Thoracic aorta (tissue), 2 donors: ENCODE data around the gene OBSCN. TPM values are rescaled to one million over a fixed set of nuclear protein-coding genes. Genes with fewer than 3 reads are reported as not detected.

Experiments
- ATAC-seq: fragments of 150-250 bp; one replicate; pipeline ENCODE4 v1.8.0; 2017; ENCODE audit warnings: low read depth; ENCODE audit not compliant: insufficient number of reproducible peaks, low FRiP score
- DNase-seq: peaks from one replicate; pipeline ENCODE4 v3.0.0-alpha.2; 2020; ENCODE audit warnings: low spot score
- H3K27ac ChIP-seq, 2 donors: fragments of 200-600 bp; sonication (generic); 1 replicate in 1 of 2; 2 replicates in 1 of 2; pipeline ENCODE4 v1.5.1; 2016; ENCODE audit warnings: mild to moderate bottlenecking in 2 of 2, moderate library complexity in 2 of 2
- H3K27me3 ChIP-seq: fragments of 200-600 bp; sonication (generic); replicated peaks from 2 replicates; pipeline ENCODE4 v1.6.0; 2016; ENCODE audit warnings: mild to moderate bottlenecking; ENCODE audit not compliant: insufficient read depth
- H3K36me3 ChIP-seq: fragments of 200-600 bp; sonication (generic); one replicate; pipeline ENCODE4 v1.5.1; 2016
- H3K4me1 ChIP-seq, 2 donors: fragments of 200-600 bp; sonication (generic); 1 replicate in 1 of 2; 2 replicates in 1 of 2; pipeline versions ENCODE4 v1.5.1 to v1.6.0; 2016; ENCODE audit warnings: low read depth in 2 of 2, mild to moderate bottlenecking in 1 of 2; ENCODE audit not compliant: control insufficient read depth in 1 of 2
- H3K4me3 ChIP-seq: fragments of 200-600 bp; sonication (generic); 2 replicates; pipeline ENCODE4 v1.5.1; 2016; ENCODE audit warnings: mild to moderate bottlenecking
- H3K9me3 ChIP-seq: fragments of 200-600 bp; sonication (generic); 2 replicates; pipeline ENCODE4 v1.5.1; 2016
- total RNA-seq, 2 donors: library from RNA; depleted of rRNA; stranded (reverse); fragments of >200 nt; gene quantifications; one replicate each; pipeline versions ENCODE4 v1.1.0 to v1.2.3, GENCODE V29; 2016
- TF ChIP-seq, protein P1 (sequence below): fragments of 200-600 bp; sonication (generic); IDR thresholded peaks from one replicate; pipeline ENCODE4 v1.5.1; 2019; ENCODE audit warnings: antibody characterized with exemption

Gene OBSCN
- total RNA-seq, 2 donors from 2014 or later: 22.3 to 40.2 TPM

DNA sequence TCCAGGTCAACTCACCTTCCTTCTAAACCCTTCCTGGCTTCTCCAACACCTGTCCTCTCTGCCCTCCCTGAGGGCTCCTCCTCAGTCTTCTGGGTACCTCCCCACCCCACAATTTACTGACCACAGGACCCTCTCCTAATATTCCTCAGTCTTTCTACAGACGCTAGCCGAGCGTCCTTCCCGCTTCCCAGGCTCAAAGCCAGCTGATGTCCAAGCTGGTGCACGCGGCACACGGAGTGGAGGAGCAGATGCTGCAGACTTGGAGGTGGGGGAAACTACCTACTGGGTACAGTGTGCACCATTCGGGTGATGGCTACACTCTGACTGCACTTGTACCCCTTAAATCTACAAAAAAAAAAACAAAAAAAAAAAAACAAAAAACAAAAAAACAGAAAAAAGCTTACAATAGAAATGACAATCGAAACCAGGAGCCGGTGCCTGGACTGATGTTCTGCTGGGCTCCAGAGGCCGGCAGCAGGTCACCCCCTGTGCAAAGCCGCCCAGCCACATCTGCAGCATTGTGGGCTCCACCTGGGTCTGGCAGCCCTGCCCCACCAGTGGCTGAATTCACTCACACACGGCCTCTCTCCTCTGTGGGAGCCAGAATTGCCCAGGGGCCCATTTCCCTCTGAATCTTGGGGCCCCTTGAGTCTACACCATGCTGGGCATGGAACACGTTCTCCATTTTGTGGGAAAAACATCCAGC, 191.8 kb downstream of the OBSCN start:
- H3K27ac ChIP-seq: no peak overlapping the region
- no peaks in the 10 kb centered on the region for H3K27me3 ChIP-seq
- peaks cover 2 to 17% of the 10 kb centered on the region in 2 donors for H3K4me1 ChIP-seq
- no peaks in the 10 kb centered on the region for H3K9me3 ChIP-seq
- no peak overlapping the region for H3K4me3 ChIP-seq
- TF ChIP-seq, protein P1, sequence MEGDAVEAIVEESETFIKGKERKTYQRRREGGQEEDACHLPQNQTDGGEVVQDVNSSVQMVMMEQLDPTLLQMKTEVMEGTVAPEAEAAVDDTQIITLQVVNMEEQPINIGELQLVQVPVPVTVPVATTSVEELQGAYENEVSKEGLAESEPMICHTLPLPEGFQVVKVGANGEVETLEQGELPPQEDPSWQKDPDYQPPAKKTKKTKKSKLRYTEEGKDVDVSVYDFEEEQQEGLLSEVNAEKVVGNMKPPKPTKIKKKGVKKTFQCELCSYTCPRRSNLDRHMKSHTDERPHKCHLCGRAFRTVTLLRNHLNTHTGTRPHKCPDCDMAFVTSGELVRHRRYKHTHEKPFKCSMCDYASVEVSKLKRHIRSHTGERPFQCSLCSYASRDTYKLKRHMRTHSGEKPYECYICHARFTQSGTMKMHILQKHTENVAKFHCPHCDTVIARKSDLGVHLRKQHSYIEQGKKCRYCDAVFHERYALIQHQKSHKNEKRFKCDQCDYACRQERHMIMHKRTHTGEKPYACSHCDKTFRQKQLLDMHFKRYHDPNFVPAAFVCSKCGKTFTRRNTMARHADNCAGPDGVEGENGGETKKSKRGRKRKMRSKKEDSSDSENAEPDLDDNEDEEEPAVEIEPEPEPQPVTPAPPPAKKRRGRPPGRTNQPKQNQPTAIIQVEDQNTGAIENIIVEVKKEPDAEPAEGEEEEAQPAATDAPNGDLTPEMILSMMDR: no peak
- H3K36me3 ChIP-seq: peaks cover 36% of the 10 kb centered on the region
- ATAC-seq: no peak
- DNase-seq: no peak

DNA sequence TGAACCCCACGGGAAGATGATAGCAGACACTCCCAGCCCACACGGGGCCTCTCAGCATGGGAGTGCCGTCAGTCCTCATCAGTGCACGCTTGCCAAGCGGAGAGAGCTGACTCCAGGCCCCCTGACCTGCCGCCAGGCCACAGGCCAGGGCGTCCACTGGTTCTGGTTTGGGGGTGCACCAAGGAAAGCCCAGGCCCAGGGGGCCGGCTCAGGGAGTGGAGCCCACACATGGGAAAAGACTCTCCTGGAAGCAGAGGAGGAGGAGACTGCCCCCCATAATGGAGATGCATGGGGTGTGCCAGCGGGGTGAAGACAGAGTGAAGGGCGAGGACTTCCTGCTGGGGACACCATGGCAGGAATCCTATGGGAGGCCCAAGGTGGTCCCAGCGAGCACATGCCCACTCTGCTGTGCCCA, 192.4 kb downstream of the OBSCN start:
- H3K36me3 ChIP-seq: peaks cover 30% of the 10 kb centered on the region

GRCh38 chr1:228400692-228401454, 193.0 kb downstream of the OBSCN start:
- no peak for DNase-seq
- no peaks in the 10 kb centered on the region for H3K9me3 ChIP-seq
- no peak overlapping the region for H3K27ac ChIP-seq
- no peak for ATAC-seq
- no peaks in the 10 kb centered on the region for H3K27me3 ChIP-seq
- H3K36me3 ChIP-seq: peaks cover 24% of the 10 kb centered on the region
- TF ChIP-seq, protein P1: no peak
- H3K4me3 ChIP-seq: no peak overlapping the region
- peaks cover 14 to 29% of the 10 kb centered on the region in 2 donors for H3K4me1 ChIP-seq

More for the DNA sequence above, 192.4 kb downstream of the OBSCN start:
- Histone ChIP-seq H3K27ac (no peak overlapping the region), H3K9me3 (no peaks in the 10 kb centered on the region), H3K4me1 (peaks cover 8 to 23% of the 10 kb centered on the region in 2 donors), H3K27me3 (no peaks in the 10 kb centered on the region), H3K4me3 (no peak overlapping the region)
- ATAC-seq: no peak
- TF ChIP-seq, protein P1: no peak
- no peak for DNase-seq

DNA sequence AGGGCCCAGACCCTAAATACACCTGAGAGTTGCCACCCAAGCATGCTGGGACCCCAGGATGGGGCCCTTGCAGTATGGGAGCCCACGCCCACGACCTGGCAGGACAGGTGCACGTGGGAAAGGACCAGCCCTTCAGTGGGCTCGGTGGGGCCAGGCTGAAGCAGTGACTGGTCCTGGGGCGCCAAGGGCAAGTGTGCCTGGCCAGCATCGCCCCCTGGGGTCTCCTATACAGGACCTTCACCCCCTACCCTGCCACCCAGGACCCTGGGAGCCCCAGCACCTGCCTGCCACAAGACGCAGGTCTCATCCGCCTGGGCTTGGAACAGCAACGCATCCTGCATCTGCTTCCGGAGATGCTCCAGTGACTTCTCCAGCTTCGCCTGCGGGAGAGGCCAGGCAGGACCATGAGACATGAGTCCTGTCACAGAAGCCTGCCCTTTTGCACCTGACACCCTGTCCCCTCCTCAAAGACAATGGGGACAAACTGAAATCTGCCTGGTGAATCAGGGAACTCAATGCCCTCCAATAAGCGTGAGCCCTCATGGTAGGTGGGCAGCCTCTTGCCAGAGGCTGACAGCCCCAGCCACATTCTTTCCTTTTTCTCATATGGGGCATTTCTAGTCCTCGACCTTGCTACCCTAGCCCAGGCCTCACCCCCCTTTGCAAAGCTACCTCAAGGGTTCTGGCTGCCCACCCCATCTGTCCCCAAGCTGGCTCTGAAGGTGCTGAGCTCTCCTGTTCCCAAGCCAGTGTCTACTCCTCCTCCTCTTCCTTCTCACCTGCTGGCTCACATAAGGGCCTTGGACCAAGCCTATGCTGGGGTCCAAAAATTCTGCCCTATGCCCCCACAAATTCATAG, 194.2 kb downstream of the OBSCN start:
- Histone ChIP-seq H3K4me3 (no peak overlapping the region), H3K4me1 (peaks cover 14 to 29% of the 10 kb centered on the region in 2 donors), H3K36me3 (peaks cover 13% of the 10 kb centered on the region), H3K27ac (no peak overlapping the region), H3K27me3 (no peaks in the 10 kb centered on the region), H3K9me3 (no peaks in the 10 kb centered on the region)
- DNase-seq (no peak), ATAC-seq (no peak)
- TF ChIP-seq, protein P1: no peak
